ENCODE data around the gene DCUN1D1.

GRCh38 chr3:182912474-182912873 is 67.9 kb downstream of the DCUN1D1 start:
- TF ChIP-seq EP300 (IDR thresholded peaks at IDR 0.05), result no peak
- no peak for TF ChIP-seq POLR2A (IDR thresholded peaks at IDR 0.05)
- TF ChIP-seq CTCF (IDR thresholded peaks at IDR 0.05), result no peak
